Activated T-helper 1 cell treated with anti-CD3 and anti-CD28 coated beads, Interleukin-12 subunit alpha, Interleukin-12 subunit beta, Interleukin-2, Interleukin-4 antibody, amounts not matched to agents 30 ng/mL and 10 ng/mL and 1 ng/mL, durations not matched to agents 14 hours and 24 hours and 36 hours (primary cell): Measurements from ENCODE around the gene ZNF669. TPM values are rescaled to one million over a fixed set of nuclear protein-coding genes. Genes with fewer than 3 reads are reported as not detected.
"Not testable (repeated sequence)": the region's sequence is repeated elsewhere in the genome, so short reads cannot be mapped to it uniquely, and the experiment has no call there.

Experiments
- DNase-seq: peaks from one replicate; pipeline ENCODE4 v3.0.0; 2021; ENCODE audit warnings: low spot score
- H3K27ac Mint-ChIP-seq: one replicate; pipeline ENCODE4 v1.8.0; 2021; ENCODE audit warnings: mild to moderate bottlenecking, mixed read lengths
- H3K27me3 Mint-ChIP-seq: one replicate; pipeline ENCODE4 v1.8.0; 2022; ENCODE audit warnings: mild to moderate bottlenecking, moderate library complexity, mixed read lengths; ENCODE audit not compliant: insufficient read depth
- H3K36me3 Mint-ChIP-seq: one replicate; pipeline ENCODE4 v1.8.0; 2021; ENCODE audit warnings: low read depth, mixed read lengths
- H3K4me1 Mint-ChIP-seq: one replicate; pipeline ENCODE4 v1.8.0; 2021; ENCODE audit warnings: low read depth, mixed read lengths
- H3K4me3 Mint-ChIP-seq: one replicate; pipeline ENCODE4 v1.8.0; 2021; ENCODE audit warnings: mild to moderate bottlenecking, moderate library complexity, mixed read lengths
- H3K9me3 Mint-ChIP-seq: one replicate; pipeline ENCODE4 v1.8.0; 2021; ENCODE audit warnings: mixed read lengths
- intact Hi-C: fragments of 100-400 bp; cut with micrococcal nuclease; formaldehyde crosslinking; loops from one replicate; pipeline ENCODE4 v1.15.1; 2024
- total RNA-seq: library from RNA; stranded (reverse); gene quantifications from 2 replicates; pipeline ENCODE4 v1.2.3, GENCODE V29; 2022

ZNF669 gene
- 8.0 and 9.5 TPM in 2 replicates for total RNA-seq

DNA sequence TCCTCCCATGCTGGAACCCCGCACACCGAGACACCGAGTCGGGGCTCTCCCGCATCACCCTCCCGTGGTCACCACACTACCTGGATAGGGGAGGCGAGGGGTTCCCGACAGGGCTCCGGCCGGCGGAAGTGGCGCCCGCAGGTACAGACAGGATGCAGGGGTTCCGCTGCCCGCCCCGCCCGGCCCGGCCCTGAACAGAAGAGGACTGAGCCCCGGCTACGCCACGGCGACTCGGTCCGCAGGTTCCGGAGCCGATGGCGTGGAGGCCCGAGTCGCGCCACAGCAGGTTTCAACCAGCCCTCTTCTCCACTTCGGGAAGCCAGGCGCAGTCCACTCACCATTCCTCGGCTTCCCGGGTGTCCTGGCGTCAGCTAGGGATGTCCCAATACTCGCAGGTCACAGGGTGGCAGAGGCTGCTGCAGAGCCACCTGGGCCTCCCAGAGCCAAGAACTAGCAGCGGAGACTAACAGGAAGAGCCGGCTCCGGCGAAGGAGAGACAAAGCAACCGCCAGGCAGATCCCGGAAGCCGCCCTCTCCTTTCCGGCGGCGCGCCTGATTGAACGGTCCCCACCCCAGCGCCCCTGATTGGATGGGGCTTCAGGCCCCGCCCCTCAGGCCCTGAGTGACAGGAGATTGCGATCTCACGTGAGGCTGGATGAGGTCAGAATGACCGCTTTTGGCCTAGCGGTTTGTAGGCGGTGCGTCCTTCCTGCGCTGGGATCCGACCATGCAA, at the start of gene ZNF669:
ZNF669 (minus strand) TSS at position 498 of the 733 bp plus-strand sequence; CDS start at position 341, 157 bp downstream.
- H3K9me3 Mint-ChIP-seq, result peaks cover 50% of the 10 kb centered on the region
- DNase-seq, result peak; percentile 86
- H3K4me1 Mint-ChIP-seq, result peaks cover 15% of the 10 kb centered on the region
- peaks cover 31% of the 10 kb centered on the region for H3K36me3 Mint-ChIP-seq
- peak within 1 kb of the TSS; percentile 74 for H3K27ac Mint-ChIP-seq
- H3K4me3 Mint-ChIP-seq, result peak within 1 kb of the TSS; percentile 91
- intact Hi-C loops, result loop anchor here (1.0 to 5.0 kb wide), 6 partner anchors 26 to 537 kb away; partner anchors contain the start of genes CNST, TFB2M, ZNF496 and ZNF670
- H3K27me3 Mint-ChIP-seq, result peaks cover 14% of the 10 kb centered on the region

DNA sequence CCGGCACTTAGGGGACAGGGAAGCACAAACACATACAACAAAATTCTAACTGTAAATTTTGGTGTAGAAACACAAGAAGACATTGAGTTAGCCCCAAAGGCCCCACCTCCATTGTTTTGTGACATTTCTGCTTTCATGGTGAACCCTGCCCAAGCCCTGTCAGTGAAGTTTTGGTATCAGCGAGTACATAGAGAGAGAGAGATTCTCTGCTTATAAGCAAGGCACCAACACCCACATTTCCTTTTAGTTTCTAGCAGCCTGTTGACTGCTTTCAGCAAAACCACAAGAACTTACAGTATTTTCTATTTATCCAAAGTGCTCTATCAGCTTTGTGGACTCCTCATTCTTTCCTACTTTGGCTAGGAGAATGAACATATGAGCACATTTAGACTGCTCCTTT, 43.6 kb upstream of the ZNF669 start:
- no peaks in the 10 kb centered on the region for H3K27me3 Mint-ChIP-seq
- intact Hi-C loops, result no loop called here
- H3K4me3 Mint-ChIP-seq, result no peak overlapping the region
- no peak for DNase-seq
- peaks cover 39% of the 10 kb centered on the region for H3K36me3 Mint-ChIP-seq
- H3K27ac Mint-ChIP-seq, result no peak overlapping the region
- H3K9me3 Mint-ChIP-seq, result peaks cover 66% of the 10 kb centered on the region
- H3K4me1 Mint-ChIP-seq, result no peaks in the 10 kb centered on the region

DNA sequence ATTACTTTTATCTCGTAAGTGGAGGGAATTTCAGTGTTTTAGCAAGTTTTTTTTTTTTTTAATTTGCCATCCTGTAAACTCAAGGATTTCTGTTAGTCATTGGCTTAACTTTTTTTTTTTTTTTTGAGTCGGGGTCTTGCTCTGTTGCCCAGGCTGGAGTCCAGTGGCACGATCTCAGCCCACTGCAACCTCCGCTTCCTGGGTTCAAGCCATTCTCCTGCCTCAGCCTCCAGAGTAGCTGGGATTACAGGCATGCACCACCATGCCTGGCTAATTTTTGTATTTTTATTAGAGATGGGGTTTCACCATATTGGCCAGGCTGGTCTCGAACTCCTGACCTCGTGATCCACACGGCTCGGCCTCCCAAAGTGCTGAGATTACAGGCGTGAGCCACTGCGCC, 43.0 kb upstream of the ZNF669 start:
- Mint-ChIP-seq H3K36me3 (peaks cover 38% of the 10 kb centered on the region), H3K9me3 (peaks cover 66% of the 10 kb centered on the region)
- H3K4me3 Mint-ChIP-seq, H3K4me1 Mint-ChIP-seq, H3K27me3 Mint-ChIP-seq, intact Hi-C loops, H3K27ac Mint-ChIP-seq, DNase-seq: not testable (repeated sequence)

DNA sequence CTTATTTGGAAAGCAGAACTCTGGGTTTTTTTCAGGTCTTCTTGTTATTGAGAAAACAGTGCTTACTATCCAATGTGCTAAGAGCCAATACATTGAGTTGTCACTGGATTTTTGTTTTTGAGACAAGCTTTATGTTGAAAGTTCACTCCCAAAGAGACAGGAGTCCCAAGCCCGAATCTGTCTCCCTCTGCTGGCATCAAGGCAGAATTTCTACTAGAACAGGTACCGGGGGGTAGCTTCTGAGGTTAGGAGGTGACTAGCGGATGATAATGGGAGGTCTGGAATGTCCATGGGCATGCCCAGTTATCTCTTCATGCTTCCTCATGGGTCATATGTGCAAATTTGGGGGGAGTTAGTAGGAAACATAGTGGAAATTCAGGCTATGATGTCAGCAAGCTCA, 42.5 kb upstream of the ZNF669 start:
- Mint-ChIP-seq H3K9me3 (peaks cover 68% of the 10 kb centered on the region), H3K27me3 (no peaks in the 10 kb centered on the region), H3K36me3 (peaks cover 38% of the 10 kb centered on the region), H3K4me3 (no peak overlapping the region), H3K27ac (no peak overlapping the region), H3K4me1 (no peaks in the 10 kb centered on the region)
- intact Hi-C loops, result no loop called here
- DNase-seq, result no peak

DNA sequence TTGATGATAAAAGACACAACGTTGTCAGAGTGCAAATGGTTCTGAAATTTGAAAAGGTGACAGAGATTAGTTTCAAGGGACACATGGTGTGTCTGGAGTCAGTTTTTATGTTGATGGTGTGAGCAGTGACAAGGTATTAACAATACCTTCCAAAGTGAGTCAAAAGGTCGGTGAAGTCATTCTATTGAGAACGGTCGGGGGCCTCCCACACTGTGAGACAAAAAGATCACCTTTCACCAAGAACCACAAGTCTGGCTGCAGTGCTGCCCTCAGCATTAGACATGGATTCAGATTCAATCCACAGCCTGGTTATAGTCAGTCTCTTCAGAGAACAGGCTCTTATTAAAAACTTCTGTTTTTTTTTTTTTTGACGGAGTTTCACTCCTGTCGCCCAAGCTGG, 41.1 kb upstream of the ZNF669 start:
- Mint-ChIP-seq H3K4me3 (no peak overlapping the region), H3K36me3 (peaks cover 34% of the 10 kb centered on the region), H3K27me3 (no peaks in the 10 kb centered on the region), H3K9me3 (peaks cover 68% of the 10 kb centered on the region), H3K27ac (no peak overlapping the region), H3K4me1 (no peaks in the 10 kb centered on the region)
- intact Hi-C loops, result no loop called here
- DNase-seq, result no peak

DNA sequence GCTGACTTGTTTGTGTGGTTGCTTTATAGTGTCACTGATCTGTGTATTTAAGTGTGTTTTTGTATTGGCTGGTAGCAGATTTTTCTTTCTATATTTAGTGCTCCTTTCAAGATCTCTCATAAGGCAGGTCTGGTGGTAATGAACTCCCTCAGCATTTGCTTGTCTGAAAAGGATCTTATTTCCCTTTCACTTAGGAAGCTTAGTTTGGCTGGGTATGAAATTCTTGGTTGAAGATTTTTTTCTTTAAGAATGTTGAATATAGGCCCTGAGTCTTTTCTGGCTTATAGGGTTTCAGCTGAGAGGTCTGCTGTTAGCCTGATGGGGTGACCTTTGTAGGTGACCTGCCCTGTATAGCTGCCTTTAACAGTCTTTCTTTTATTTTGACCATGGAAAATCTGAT, 35.4 kb upstream of the ZNF669 start:
- H3K9me3 Mint-ChIP-seq, result peaks cover 84% of the 10 kb centered on the region

DNA sequence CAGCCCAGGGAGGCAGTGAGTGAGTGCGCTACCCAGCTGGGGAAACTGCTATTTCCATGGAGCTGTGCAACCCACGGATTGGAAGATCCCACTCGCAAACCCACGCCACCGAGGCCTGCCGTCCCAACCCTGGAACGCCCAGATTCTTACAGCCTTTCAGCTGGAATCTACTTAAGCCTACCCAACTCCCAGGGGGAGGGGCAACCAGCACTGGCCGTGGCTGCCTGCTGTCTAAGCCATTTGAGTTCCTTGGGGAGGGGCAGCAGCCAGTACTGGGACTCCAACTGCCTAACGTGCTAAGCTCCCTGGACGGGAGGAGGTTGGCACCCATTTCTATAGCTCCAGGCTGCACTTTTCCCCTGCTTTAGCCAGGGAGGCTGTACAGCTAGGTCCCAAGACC, 27.1 kb upstream of the ZNF669 start:
- peaks cover 8% of the 10 kb centered on the region for H3K4me1 Mint-ChIP-seq
- no peak overlapping the region for H3K27ac Mint-ChIP-seq
- peaks cover 17% of the 10 kb centered on the region for H3K36me3 Mint-ChIP-seq
- peaks cover 42% of the 10 kb centered on the region for H3K9me3 Mint-ChIP-seq
- H3K27me3 Mint-ChIP-seq, result no peaks in the 10 kb centered on the region
- intact Hi-C loops, result no loop called here
- no peak overlapping the region for H3K4me3 Mint-ChIP-seq
- no peak for DNase-seq

More for the DNA sequence above, 35.4 kb upstream of the ZNF669 start:
- H3K4me3 Mint-ChIP-seq, H3K4me1 Mint-ChIP-seq, H3K36me3 Mint-ChIP-seq, H3K27me3 Mint-ChIP-seq, DNase-seq, intact Hi-C loops, H3K27ac Mint-ChIP-seq: not testable (repeated sequence)

DNA sequence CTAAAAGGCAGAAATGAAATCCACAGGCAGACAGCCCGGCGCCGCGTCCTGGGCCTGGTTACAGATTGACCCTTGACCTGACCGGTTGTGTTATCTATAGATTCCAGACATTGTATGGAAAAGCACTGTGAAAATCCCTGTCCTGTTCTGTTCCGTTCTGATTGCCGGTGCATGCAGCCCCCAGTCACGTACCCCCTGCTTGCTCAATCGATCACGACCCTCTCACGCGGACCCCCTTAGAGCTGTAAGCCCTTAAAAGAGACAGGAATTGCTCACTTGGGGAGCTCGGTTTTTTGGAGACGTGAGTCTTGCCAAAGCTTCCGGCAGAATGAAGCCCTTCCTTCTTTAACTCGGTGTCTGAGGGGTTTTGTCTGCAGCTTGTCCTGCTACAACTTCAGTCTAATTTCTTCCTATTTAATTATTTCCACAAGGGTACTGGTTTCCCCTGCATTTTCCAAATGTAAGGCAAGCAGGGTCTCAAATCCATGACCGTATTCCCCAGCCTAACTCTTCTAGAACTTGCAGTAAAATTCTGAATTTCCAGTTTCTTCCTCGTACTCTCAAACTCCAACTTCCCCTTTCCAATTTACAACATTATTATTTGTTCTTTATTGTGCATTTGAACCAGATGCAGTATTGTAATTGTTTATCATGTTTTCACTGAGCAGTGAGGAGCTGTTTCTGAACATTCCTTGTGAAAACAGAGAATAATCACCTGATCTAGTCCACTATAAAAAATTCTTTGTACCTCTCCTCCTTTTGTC, 23.5 kb upstream of the ZNF669 start:
- H3K4me1 Mint-ChIP-seq, DNase-seq, H3K36me3 Mint-ChIP-seq, intact Hi-C loops, H3K27me3 Mint-ChIP-seq: not testable (repeated sequence)
- H3K27ac Mint-ChIP-seq, result peak overlapping the region; percentile 6
- H3K9me3 Mint-ChIP-seq, result peaks cover 13% of the 10 kb centered on the region
- H3K4me3 Mint-ChIP-seq, result peak overlapping the region; percentile 85

DNA sequence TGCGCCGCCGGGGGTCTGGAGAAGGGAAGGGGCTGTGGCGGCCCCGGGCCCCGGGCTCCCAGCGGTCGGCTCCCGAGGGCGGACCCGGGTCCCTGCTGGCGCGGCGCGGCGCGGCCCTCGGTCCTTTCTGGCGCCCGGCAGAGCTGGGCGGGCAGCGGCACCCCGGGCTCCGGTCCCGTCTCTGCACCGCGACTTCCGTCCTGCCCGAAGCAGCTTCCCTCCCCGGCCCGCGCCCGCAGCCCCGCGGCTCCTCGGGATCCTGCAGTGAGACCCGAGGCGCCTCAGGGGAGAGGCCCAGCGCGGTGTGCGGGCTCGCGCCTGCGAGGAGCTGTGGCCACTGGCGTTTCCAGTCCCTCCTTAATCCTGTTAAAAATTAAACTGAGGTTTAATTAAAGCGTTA, 22.4 kb upstream of the ZNF669 start:
- H3K9me3 Mint-ChIP-seq, intact Hi-C loops, H3K4me3 Mint-ChIP-seq: not testable (repeated sequence)

DNA sequence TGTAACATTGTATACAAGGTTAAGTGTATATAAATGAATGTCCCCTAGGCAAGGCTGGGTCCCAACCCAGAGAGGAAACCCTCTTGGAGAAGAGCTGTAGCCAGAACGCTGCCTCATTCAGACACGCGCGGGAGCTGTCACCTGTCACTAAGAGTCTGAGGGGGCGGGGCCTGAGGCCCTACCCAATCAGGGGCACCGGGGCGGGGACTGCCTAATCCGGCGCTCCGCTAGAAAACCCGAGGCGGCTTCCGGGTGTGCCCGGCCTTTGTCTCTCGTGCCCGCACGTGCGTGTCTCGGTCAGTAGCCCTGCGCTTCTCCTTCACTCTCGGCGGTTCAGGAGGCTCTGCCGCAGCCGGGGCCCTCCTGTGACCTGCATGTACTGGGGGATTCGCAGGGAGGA, 22.0 kb upstream of the ZNF669 start:
- H3K27me3 Mint-ChIP-seq, H3K27ac Mint-ChIP-seq, H3K4me1 Mint-ChIP-seq, H3K4me3 Mint-ChIP-seq, intact Hi-C loops, DNase-seq, H3K36me3 Mint-ChIP-seq, H3K9me3 Mint-ChIP-seq: not testable (repeated sequence)

More for the DNA sequence above, 22.4 kb upstream of the ZNF669 start:
- not testable (repeated sequence) for H3K27me3 Mint-ChIP-seq, H3K36me3 Mint-ChIP-seq, DNase-seq, H3K27ac Mint-ChIP-seq, H3K4me1 Mint-ChIP-seq

DNA sequence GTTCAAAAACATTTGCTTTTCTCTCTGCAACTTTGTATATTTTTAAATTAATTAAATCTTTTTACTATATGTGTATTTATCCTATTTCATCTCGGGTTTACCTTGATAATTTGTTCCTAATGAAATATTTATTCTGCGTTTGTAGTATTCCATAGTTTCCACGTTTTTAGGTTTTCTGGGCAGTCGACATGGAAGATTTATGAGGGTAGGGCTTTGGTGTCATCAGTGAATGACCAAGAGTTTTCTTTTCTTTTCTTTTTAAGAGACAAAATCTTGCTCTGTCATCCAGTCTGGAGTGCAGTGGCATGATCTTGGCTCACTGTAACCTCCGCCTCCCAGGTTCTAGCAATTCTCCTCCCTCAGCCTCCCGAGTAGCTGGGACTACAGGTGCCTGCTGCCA, 17.2 kb upstream of the ZNF669 start:
- Mint-ChIP-seq H3K9me3 (peaks cover 7% of the 10 kb centered on the region), H3K27me3 (no peaks in the 10 kb centered on the region), H3K4me3 (no peak overlapping the region), H3K36me3 (no peaks in the 10 kb centered on the region), H3K4me1 (no peaks in the 10 kb centered on the region), H3K27ac (no peak overlapping the region)
- DNase-seq, result no peak
- intact Hi-C loops, result no loop called here

DNA sequence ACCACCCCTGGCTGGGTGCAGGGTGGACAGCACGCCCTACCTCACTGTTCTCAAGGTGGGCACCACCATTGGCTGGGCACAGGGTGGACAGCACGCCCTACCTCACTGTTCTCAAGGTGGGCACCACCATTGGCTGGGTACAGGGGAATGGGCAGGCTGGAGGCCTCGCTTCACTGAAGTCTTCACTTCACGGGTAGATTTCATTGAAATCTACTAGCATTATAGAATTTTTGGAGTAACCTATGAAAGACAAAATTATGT, 16.2 kb upstream of the ZNF669 start:
- H3K27me3 Mint-ChIP-seq, H3K9me3 Mint-ChIP-seq, intact Hi-C loops, DNase-seq, H3K4me1 Mint-ChIP-seq, H3K27ac Mint-ChIP-seq, H3K36me3 Mint-ChIP-seq, H3K4me3 Mint-ChIP-seq: not testable (repeated sequence)

DNA sequence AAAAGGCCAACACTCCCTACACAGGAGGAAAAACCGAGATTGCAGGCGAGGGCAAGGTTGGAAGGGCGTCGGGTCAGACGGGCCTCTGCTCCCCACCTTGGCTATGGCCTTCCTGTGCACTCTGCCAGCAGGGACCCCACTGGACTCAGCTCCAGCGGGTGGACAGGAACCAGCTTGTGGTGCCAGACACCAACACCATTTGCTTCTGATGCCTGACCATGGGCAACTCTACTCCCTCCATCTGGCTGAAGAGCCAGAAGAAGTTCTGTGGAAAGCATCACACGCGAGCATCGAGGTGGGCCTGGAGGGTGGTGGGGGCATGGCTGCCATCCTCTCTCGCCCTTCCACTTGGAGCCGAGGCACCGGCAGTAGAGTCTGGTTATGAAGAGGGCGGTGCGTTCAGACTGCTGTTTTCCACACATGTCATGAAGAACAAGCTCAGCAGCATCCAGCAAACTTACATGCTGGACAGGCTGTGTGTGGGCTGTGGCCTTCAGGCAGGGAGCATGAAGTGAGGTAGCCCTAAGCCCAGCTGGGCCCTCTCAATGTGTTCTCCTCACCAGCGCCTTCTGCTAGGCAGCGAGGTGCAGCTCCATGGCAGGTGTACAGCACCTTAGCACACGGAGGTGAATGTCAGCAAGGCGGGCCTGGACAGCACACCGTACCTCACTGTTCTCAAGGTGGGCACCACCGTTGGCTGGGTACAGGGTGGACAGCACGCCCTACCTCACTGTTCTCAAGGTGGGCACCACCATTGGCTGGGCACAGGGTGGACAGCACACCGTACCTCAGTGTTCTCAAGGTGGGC, 15.6 kb upstream of the ZNF669 start:
- no peak for DNase-seq
- no peak overlapping the region for H3K4me3 Mint-ChIP-seq
- intact Hi-C loops, result no loop called here
- no peak overlapping the region for H3K27ac Mint-ChIP-seq
- H3K4me1 Mint-ChIP-seq, result no peaks in the 10 kb centered on the region
- H3K9me3 Mint-ChIP-seq, result peaks cover 7% of the 10 kb centered on the region
- H3K36me3 Mint-ChIP-seq, result peaks cover 1% of the 10 kb centered on the region
- peaks cover 1% of the 10 kb centered on the region for H3K27me3 Mint-ChIP-seq
